ENCODE results near the gene FXYD6. TPM values are rescaled to one million over a fixed set of nuclear protein-coding genes. Genes with fewer than 3 reads are reported as not detected.

The FXYD6 gene
- total and polyA plus RNA-seq, 2 donors (not counting 1 experiment from before 2014, with no cell fraction given): not detected

GRCh38 chr11:117874910-117875381, 1.5 kb downstream of the FXYD6 start:
- intact Hi-C loops (cut with micrococcal nuclease): no loop called here
- POLR2A ChIA-PET: no interaction called here
- peak overlapping the region; percentile 5 for H3K4me3 Mint-ChIP-seq
- H3K4me2 ChIP-seq (replicated peaks; ENCODE audit: low read depth, low read length, poor library complexity, severe bottlenecking): no peak overlapping the region
- H3K4me3 ChIP-seq (ENCODE audit: control extremely low read depth in 1 of 5, extremely low read depth in 1 of 5, insufficient read depth in 1 of 5, low read depth in 2 of 5, low read length in 4 of 5): no peak overlapping the region
- no peak for ATAC-seq (ENCODE audit: low read depth)
- no peak for TF ChIP-seq EZH2 (IDR thresholded peaks at IDR 0.05; ENCODE audit: borderline replicate concordance, insufficient read depth, low read depth, low read length, poor library complexity, severe bottlenecking)
- no peak for TF ChIP-seq CTCF (IDR thresholded peaks at IDR 0.05)
- H4K20me1 ChIP-seq (ENCODE audit: control insufficient read depth, insufficient read depth, low read length, poor library complexity, severe bottlenecking): no peaks in the 10 kb centered on the region
- no peak overlapping the region for H3K9ac ChIP-seq (ENCODE audit: low read length)
- H3K27me3 Mint-ChIP-seq: peaks cover 61% of the 10 kb centered on the region
- CTCF ChIA-PET: interaction anchor here (1.7 kb wide), 1 partner anchor 26 kb away, joined by 5 read pairs; no protein-coding TSS in a partner anchor
- H3K27ac ChIP-seq (ENCODE audit: low read length in 2 of 2): no peak overlapping the region
- no peaks in the 10 kb centered on the region for H3K36me3 ChIP-seq (replicated peaks in 1 of 2; ENCODE audit: control extremely low read depth in 1 of 2, control insufficient read depth in 1 of 2, extremely low read depth in 1 of 2, insufficient read depth in 2 of 2, low read length in 1 of 2)
- peaks cover 24 to 38% of the 10 kb centered on the region in 2 donors for H3K4me1 ChIP-seq (ENCODE audit: control insufficient read depth in 2 of 2, insufficient read depth in 2 of 2, low read length in 2 of 2)
- no peaks in the 10 kb centered on the region for H3K79me2 ChIP-seq (ENCODE audit: control insufficient read depth, insufficient read depth, low read length)
- no peak overlapping the region for H3K27ac Mint-ChIP-seq
- H3K9me3 ChIP-seq (ENCODE audit: control extremely low read depth in 1 of 3, control insufficient read depth in 2 of 3, insufficient read depth in 1 of 3, low read length in 2 of 3): peaks cover 0 to 12% (median 0%) of the 10 kb centered on the region in 3 donors
- H3K4me1 Mint-ChIP-seq: peaks cover 26% of the 10 kb centered on the region
- H2AFZ ChIP-seq (ENCODE audit: insufficient read depth, low read depth, low read length, poor library complexity, severe bottlenecking): no peak overlapping the region
- DNase-seq: no peak
- WGBS (ENCODE audit: insufficient coverage): 98% methylated on average over 4 of the region's 4 CpGs
- H3K27me3 ChIP-seq (replicated peaks in 1 of 4; ENCODE audit: control extremely low read depth in 1 of 4, control insufficient read depth in 3 of 4, insufficient read depth in 4 of 4, low read length in 3 of 4): peaks cover 0 to 81% (median 46%) of the 10 kb centered on the region in 4 experiments
- H3K9me3 Mint-ChIP-seq (ENCODE audit: insufficient read depth): no peaks in the 10 kb centered on the region

- no peaks in the 10 kb centered on the region for H3K9me3 Mint-ChIP-seq (ENCODE audit: insufficient read depth)
- Histone ChIP-seq H3K9ac (ENCODE audit: low read length) (no peak overlapping the region), H3K4me1 (ENCODE audit: control insufficient read depth in 2 of 2, insufficient read depth in 2 of 2, low read length in 2 of 2) (peaks cover 24 to 38% of the 10 kb centered on the region in 2 donors), H3K27ac (ENCODE audit: low read length in 2 of 2) (no peak overlapping the region), H3K27me3 (replicated peaks in 1 of 4; ENCODE audit: control extremely low read depth in 1 of 4, control insufficient read depth in 3 of 4, insufficient read depth in 4 of 4, low read length in 3 of 4) (peaks cover 0 to 76% (median 45%) of the 10 kb centered on the region in 4 experiments), H2AFZ (ENCODE audit: insufficient read depth, low read depth, low read length, poor library complexity, severe bottlenecking) (peak overlapping the region; percentile 58), H3K36me3 (replicated peaks in 1 of 2; ENCODE audit: control extremely low read depth in 1 of 2, control insufficient read depth in 1 of 2, extremely low read depth in 1 of 2, insufficient read depth in 2 of 2, low read length in 1 of 2) (no peaks in the 10 kb centered on the region), H4K20me1 (ENCODE audit: control insufficient read depth, insufficient read depth, low read length, poor library complexity, severe bottlenecking) (no peaks in the 10 kb centered on the region), H3K9me3 (ENCODE audit: control extremely low read depth in 1 of 3, control insufficient read depth in 2 of 3, insufficient read depth in 1 of 3, low read length in 2 of 3) (peaks cover 0 to 12% (median 0%) of the 10 kb centered on the region in 3 donors), H3K4me3 (ENCODE audit: control extremely low read depth in 1 of 5, extremely low read depth in 1 of 5, insufficient read depth in 1 of 5, low read depth in 2 of 5, low read length in 4 of 5) (peak overlapping the region in 1 of 5 experiments; percentile 15), H3K4me2 (replicated peaks; ENCODE audit: low read depth, low read length, poor library complexity, severe bottlenecking) (peak overlapping the region; percentile 62), H3K79me2 (ENCODE audit: control insufficient read depth, insufficient read depth, low read length) (no peaks in the 10 kb centered on the region)
- ChIA-PET CTCF (no interaction called here), POLR2A (no interaction called here)
- H3K4me1 Mint-ChIP-seq: peaks cover 26% of the 10 kb centered on the region
- peaks cover 58% of the 10 kb centered on the region for H3K27me3 Mint-ChIP-seq
- DNase-seq (no peak), ATAC-seq (ENCODE audit: low read depth) (no peak)
- WGBS (ENCODE audit: insufficient coverage): 21% methylated on average over 13 of the region's 16 CpGs
- H3K4me3 Mint-ChIP-seq: peak overlapping the region; percentile 37
- H3K27ac Mint-ChIP-seq: no peak overlapping the region
- intact Hi-C loops (cut with micrococcal nuclease): no loop called here
- TF ChIP-seq EZH2 (IDR thresholded peaks at IDR 0.05; ENCODE audit: borderline replicate concordance, insufficient read depth, low read depth, low read length, poor library complexity, severe bottlenecking) (no peak), CTCF (IDR thresholded peaks at IDR 0.05) (no peak)
Observed at GRCh38 chr11:117874253-117874909, 2.1 kb downstream of the FXYD6 start.

Measured in B cell (primary cell).